MV-4-11 (cell line): ENCODE results near the gene RPL10A.

ENCODE experiments used
- DNase-seq: peaks from one replicate; lab custom pipeline; 2025; lab: John Stamatoyannopoulos, UW

Gene RPL10A

GRCh38 chr6:35448191-35448590, 20.0 kb upstream of the RPL10A start:
- DNase-seq = no peak

GRCh38 chr6:35449287-35449881, 18.8 kb upstream of the RPL10A start:
- peak; percentile 80 for DNase-seq

- DNase-seq = no peak
Observed at GRCh38 chr6:35451354-35452182, 16.6 kb upstream of the RPL10A start.

GRCh38 chr6:35452183-35453090, 15.8 kb upstream of the RPL10A start, which contains the start of gene FANCE:
Gene FANCE (plus strand): TSS chr6:35452338. CDS start chr6:35452546, 208 bp downstream.
- peak; percentile 86 for DNase-seq

DNA sequence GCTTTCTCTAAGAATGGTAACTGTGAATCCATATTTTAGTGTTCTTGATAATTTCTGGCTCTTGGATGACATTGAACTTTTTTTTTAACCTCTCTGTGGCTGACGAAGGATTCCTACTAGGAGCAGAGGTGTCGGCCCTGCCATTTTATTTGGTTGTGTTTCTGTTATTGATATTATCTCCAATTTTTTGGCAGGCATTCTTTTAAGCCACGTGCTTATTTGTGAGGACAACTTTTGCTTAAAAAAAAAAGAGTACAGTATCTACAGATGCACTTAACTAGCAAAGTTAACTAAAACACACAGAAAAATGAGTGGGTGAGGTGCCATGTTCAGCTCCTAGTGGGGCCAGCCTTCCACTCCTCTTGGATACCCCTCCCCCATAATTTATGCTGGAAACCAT, 15.0 kb upstream of the RPL10A start:
- DNase-seq = no peak

GRCh38 chr6:35454391-35455110, 13.7 kb upstream of the RPL10A start:
- peak; percentile 61 for DNase-seq

DNA sequence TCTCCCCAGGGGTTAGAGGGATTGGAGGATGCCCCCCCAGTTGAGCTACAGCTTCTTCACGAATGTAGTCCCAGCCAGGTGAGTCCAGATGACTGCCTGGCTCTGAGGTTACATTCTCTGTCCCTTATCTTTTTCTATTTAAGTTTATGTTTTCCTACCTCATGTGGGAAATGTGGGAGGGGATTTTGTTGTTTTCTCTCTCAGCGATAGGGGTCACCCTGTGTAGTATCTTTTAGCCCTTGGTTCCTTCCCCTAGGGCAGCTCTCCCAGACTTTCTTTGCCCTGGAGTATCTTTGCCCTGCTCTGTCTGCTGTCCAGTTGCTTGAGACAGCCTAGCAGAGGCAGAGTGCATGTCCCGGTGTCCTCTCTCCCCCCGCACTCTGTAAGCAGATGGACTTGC, 10.3 kb upstream of the RPL10A start:
- DNase-seq = no peak

- no peak for DNase-seq
Observed at GRCh38 chr6:35461270-35461669, 6.9 kb upstream of the RPL10A start.

DNA sequence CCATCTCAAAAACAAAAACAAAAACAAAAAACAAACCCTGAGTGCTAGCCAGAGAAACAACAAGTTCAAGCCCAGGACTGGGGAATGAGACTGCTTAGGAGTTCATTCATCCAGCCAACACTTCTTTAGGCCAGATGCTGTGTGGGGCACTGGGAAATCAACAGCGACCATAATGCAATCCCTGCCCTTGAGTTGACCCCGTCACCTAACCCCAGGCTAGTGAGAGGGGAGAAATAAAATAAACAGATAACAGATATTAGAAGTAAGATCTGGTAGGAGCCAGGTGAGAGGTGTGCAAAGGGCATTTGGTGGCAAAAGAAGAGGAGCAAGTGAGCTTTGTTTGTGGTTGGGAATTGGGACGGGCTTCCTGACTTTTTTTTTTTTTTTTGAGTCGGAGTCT, 4.9 kb upstream of the RPL10A start:
- no peak for DNase-seq

- DNase-seq = no peak
Observed at GRCh38 chr6:35465646-35466045, 2.6 kb upstream of the RPL10A start.

GRCh38 chr6:35468980-35469750, 964 bp downstream of the RPL10A start:
- DNase-seq = no peak

DNA sequence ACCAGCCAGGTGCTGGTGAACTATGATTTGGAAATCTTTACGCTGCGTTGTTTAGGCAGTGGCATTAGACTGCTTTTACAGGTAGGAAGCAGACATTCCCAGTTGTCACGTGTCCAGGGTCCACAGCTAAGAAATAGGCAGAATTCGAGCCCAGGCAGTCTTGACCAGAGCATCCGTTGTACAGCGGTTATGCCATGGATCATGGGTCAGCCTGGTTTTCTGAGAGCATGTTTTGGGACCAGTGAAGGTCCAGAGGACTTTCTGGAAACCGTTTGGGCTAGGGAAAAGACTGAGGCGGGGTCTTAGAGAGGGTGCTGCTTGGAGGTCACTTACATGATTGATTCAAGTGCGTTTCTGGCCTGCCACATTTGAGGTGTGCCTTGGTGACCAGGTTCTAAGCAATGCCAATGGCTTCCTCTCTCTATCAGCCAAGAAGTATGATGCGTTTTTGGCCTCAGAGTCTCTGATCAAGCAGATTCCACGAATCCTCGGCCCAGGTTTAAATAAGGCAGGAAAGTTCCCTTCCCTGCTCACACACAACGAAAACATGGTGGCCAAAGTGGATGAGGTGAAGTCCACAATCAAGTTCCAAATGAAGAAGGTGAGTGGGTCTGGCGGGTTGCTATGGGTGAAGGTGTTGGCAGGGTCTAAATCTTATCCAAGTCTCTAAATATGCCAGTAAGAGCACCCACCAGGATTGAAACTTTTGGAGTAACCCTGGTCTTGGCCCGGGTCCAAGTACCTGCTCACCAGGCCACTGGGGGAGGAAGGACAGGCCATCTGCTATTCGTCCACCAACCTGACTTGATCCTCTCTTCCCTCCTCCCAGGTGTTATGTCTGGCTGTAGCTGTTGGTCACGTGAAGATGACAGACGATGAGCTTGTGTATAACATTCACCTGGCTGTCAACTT, 1.8 kb downstream of the RPL10A start:
- no peak for DNase-seq

DNA sequence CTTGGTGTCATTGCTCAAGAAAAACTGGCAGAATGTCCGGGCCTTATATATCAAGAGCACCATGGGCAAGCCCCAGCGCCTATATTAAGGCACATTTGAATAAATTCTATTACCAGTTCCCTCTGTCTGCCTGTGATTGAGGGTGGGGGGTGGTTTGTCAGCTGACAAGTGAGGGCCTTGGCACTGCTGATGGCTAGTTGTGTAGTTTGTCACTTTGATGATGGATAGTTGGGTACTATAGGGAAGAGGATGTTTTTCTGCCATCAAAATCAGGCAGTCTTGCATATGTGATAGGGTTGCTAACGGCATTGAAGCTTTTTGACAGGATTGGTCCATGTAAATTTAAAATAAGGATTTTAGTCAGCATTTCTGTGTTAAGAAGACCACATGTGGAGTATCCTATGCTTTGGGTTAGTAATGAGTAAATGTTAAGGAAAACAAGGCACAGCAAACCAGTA, 2.5 kb downstream of the RPL10A start:
- DNase-seq = no peak

DNA sequence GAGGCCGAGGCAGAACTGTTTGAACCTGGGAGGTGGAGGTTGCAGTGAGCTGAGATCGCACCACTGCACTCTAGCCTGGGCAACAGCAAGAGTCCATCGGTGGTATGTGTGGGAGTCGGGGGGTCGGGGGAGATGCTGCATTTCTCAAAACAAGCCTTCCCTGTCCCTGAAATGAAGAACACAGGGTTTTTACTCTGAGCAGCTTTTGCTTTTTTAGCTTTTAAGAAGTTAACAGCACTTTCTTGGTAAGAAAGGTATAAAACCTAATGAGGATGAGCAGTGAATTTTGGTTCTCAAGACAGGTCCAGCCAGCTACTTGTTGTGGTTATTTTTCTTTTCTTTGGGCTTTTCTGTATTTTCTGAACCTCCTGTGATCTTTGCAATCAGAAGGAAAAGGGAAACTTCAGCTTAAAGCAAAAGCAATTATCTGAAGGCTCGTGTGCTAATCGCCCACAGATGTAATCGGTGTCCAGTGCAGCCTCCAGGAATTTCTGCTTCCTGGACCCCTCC, 3.7 kb downstream of the RPL10A start:
- no peak for DNase-seq

DNA sequence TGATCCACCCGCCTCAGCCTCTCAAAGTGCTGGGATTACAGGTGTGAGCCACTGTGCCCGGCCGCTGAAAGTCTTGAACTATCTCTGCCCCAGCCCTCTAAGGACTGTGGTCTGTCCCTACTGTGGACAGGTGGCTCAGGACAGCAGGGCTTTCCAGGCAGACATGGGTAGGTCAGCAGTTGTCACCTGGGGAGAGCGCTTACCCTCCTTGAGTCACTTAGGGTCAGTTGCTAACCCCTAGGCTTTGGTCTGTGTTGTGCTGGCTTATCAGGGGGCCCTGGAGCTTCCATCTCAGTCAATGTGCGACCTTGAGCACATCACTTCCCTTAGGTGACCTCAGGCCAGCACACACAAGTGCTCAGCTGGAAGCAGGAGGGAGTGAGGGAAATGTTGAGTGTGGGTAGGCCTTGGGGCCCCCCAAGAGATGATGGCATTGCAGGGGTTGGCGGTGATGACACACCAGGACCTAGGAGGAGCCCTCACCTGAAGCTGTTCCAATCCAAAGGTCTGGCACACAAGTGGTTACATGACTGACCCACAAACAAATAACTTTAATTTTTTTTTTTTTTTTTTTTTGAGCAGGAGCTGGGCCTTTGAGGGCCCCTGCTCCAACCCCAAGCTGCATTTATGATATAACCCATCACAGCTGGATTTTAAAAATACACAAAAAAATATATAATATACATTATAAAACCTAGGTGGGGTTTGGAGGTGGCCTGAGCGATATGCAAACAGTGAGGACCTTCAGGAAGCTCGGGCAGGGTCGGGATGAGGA, 5.1 kb downstream of the RPL10A start:
- DNase-seq = peak; percentile 22

GRCh38 chr6:35473850-35474130, 5.6 kb downstream of the RPL10A start:
- DNase-seq = no peak

- DNase-seq = no peak
Observed at GRCh38 chr6:35474131-35474941, 6.1 kb downstream of the RPL10A start.

- DNase-seq = no peak
Observed at GRCh38 chr6:35474942-35475570, 6.9 kb downstream of the RPL10A start.
